Measurements from ENCODE around the gene MAGI3. TPM values are rescaled to one million over a fixed set of nuclear protein-coding genes. Genes with fewer than 3 reads are reported as not detected.

Gene MAGI3
- total RNA-seq, 1 donor from 2014 or later: 7.2 TPM

DNA sequence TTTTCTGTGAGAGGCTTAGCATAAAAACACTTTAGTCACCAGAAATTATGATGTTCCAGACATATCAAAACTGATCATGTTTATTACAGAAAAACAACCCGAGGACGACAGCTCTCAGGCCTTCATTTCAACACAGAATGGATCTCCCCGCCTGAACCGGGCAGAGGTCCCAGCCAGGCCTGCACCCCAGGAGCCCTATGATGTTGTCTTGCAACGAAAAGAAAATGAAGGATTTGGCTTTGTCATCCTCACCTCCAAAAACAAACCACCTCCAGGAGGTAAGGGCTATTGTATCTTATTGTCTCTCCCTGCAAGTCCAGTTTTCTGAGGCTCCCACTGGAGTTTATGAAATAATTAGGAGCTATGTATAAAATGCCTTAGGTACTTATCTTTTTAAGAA is 263.4 kb downstream of the MAGI3 start:
- DNase-seq (ENCODE audit: low spot score): no peak

DNA sequence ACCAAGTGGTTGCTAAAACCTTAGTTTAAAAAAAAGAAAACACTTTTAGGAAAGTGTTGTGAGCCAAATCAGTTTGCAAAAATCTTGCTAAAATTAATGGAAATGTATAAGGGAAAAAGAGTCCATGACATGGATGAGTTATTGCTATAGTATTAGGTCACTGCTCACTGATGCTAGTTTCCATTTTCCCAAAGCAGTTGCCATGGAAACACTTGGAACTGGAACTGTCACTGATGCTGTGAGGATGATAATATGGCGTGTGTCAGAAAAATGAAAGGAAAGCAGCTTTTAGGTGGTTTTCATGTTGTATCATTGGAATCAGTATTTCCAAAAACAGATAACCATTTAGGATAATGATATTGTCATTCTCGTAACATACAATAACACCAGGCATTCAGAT is 264.6 kb downstream of the MAGI3 start:
- DNase-seq (ENCODE audit: low spot score): no peak

DNA sequence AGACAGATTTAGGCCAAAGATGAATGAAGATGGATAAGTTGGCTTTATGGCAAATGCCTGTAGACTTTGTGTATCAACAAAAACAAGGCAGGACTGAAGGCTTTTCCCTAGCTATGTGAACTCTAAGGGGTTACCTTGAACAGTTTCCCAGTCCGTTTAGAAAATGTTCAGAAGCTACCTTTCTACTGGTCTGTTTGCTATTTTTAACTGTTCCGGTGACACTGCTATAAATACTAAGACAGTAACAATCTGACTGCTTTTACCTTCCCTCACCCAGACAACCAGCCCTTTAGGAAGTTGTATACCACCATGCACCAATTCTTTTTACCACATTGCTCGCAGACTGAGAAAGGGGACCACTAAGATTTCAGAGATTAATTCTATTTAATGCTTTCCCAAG is 266.8 kb downstream of the MAGI3 start:
- DNase-seq (ENCODE audit: low spot score): no peak

DNA sequence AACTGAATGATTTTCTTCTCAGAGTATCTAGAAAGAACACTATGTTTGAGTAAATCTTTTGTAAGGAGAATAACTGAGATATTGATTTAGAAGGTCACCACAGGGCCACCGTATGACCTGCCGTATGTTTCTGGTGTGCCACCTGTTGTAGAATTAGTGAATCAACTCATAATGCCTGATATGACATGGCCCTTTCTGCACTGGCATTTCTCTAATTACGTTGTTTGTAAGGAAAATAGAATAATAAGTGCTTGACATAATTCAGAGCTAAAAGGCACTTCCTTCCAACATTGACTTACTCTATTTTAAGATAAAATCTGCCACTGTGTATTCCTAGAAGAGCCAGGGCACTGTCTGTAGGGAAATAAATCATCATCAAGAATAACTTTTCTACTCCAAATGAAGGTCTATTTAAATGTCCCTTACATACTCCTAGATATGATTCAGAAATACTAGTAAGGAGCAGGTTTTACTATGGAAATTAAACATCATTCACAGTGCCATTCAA is 267.3 kb downstream of the MAGI3 start:
- no peak for DNase-seq (ENCODE audit: low spot score)

DNA sequence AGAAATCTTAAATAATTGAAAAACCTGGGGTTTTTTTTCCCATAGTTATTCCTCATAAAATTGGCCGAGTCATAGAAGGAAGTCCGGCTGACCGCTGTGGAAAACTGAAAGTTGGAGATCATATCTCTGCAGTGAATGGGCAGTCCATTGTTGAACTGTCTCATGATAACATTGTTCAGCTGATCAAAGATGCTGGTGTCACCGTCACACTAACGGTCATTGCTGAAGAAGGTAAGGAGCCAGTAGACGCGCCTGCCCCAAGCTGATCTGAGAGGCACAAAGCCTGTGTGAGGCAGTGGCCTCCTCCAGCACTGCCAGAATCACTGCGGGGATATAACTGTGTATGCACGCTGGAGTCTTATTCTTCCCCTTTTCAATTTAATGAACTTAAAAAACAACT is 268.7 kb downstream of the MAGI3 start:
- DNase-seq (ENCODE audit: low spot score): no peak

DNA sequence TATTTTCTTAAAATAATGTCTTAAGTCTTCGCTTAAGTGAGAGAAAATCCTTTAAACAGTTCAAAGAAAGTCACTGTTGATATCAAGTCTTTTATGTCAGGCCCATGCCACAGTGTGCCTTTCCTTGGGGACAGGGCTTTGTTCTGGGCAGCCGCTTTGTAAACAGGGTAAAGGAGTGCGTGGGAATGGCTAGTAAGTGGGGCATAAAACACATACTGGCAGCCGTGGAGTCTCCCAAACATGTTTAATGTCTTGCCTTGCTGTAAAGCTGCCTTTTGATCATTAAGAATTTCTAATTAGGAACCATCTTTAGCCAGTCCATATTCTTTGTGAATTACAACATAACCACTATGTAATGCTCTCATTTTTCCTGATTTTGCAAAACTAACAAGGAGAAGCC is 269.2 kb downstream of the MAGI3 start:
- no peak for DNase-seq (ENCODE audit: low spot score)

DNA sequence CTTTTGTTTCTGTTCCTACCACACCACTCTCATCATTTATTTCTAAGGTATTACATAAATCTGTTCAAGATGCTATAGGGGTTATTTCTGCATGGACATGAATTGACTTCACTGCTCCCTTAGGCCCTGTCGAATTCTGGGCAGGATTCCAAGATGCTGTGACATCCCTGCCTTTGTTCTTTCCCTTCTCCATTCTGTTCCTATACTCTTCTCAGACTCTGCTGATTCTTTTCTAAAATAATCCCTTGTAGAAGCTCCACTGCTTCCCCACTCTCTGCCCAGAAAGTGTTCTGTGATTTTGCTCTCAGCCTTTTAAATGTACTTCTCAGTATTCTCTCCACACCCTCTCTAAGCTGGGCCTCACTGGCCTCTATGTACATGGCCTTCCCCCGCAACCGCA is 269.8 kb downstream of the MAGI3 start:
- no peak for DNase-seq (ENCODE audit: low spot score)

DNA sequence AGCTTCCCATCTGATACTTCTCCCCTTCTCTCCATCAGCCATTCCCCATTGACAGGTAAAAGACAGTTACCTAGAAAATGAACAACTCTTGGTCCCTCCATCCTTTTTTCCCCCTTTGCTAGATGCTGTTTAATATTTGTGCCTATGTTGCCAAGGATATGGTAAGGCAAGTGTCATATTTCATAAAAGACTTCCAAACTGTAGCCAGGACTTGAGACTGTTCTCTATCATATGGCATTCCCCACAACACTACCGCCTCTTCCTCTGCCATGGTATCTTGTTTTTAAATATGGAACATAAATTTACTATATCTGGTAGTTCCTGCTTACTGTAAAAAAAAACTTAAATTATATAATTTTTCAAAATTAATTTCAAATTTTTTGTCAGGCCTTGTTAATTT is 271.8 kb downstream of the MAGI3 start:
- no peak for DNase-seq (ENCODE audit: low spot score)

DNA sequence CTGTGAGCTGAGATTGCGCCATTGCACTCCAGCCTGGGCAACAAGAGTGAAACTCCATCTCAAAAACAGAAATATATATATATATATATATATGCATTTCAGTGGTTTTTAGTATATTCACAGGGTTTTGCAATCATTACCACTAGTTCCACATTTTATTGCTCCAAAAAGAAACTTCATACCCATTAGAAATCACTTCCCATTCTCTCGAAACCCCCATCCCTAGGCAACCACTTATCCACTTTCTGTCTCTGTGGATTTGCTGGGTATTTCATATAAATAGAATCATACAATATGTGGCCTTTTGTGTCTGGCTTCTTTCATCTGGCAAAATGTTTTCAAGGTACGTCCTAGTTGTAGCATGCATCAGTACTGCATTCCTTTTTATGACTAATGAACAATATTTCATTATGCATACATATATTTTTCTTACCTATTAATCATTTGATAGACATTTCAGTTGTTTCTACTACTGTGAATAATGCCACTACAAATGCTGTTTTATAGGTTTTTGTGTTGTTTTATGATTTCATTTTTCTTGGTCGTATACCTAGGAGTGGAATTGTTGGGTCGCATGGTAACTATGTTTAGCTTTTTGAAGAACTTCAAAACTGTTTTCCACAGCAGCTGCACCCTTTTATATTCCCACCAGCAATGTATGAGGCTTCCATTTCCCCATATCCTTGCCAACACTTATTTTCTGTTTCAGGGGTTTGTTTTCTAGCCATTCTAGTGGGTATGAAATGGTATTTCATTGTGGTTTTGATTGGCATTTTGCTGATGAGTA is 273.0 kb downstream of the MAGI3 start:
- no peak for DNase-seq (ENCODE audit: low spot score)

DNA sequence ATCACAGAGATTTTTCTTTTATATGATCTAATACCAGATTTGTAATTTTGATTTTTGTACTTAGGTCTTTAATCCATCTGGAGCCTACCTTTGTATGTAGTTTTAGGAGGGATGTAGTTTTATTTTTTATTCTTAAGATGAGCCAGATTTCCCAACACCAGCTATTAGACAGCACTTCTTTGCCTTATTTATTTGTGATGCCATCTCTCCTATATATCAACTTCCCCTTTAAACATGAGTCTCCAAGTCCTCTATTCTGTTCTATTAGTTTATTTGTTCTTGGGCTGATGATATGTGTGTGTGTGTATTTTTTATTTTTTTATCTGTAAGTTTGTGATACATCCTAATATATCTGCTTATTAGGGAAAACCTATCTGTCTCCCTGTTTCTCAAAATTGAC is 274.8 kb downstream of the MAGI3 start:
- no peak for DNase-seq (ENCODE audit: low spot score)

DNA sequence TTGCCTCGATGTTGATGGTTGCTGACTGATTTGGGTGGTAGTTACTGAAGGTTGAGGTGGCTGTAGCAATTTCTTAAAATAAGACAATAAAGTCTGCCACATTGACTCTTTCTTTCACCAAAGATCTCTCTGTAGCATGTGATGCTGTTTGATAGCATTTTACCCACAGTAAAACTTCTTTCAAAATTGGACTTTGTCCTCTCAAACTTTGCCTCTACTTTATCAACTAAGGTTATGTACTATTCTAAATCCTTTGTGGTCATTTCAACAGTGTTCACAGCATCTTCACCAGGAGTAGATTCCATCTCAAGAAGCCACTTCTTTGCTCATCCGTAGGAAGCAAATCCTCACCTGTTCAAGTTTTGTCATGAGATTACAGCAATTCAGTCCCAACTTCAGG is 275.8 kb downstream of the MAGI3 start:
- no peak for DNase-seq (ENCODE audit: low spot score)

DNA sequence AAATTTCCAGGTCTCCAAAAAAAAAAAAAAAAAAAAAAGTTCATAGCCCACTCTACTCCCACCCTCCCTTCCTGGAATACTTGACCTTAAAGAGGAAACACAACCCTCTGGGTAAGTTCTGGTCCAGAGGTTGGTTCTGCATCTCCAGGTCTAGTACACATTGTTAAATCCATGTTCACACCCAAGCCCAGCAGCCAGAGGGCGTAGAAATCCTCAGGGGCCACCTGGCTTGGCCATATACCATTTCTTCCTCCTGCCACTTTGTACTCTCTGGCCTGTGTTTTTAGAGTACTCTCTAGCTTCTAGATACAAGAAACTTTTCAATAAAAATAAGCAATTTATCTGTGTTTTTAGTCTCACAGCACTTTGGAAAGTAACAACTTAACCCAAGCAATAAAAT is 279.7 kb downstream of the MAGI3 start:
- no peak for DNase-seq (ENCODE audit: low spot score)

DNA sequence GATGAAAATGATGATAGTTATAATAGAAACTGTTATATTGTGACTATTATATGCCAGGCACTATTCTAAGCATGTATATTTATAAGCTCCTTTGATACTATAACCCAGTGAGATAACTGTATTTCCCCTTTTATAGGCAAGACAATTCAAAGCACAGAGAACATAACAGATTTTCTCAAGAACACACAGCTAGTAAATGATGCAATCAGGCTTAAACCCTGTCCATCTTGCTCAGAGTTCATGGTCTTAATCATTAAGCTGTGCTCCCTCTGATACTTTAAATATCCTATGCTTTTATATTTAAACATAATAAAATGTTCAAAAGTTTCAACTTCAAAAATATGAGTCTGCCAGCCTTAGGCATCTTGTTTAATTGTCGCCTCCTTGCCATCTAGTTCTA is 280.3 kb downstream of the MAGI3 start:
- DNase-seq (ENCODE audit: low spot score): no peak

DNA sequence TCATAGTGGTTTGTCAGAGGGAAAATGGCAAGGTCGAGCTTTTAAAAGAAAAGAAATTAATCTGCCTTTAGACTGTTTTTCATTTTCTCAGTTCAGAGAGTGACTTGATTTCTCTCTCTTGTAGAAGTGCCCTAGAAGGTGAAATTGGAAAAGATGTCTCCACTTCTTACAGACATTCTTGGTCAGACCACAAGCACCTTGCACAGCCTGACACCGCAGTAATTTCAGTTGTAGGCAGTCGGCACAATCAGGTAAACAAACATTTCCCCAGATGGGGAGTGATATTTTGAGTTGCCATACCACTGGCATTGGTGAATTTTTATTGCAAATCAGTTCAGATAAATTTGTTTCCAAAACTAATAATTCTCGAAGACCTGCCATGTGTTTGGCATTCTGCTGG is 282.2 kb downstream of the MAGI3 start:
- no peak for DNase-seq (ENCODE audit: low spot score)

DNA sequence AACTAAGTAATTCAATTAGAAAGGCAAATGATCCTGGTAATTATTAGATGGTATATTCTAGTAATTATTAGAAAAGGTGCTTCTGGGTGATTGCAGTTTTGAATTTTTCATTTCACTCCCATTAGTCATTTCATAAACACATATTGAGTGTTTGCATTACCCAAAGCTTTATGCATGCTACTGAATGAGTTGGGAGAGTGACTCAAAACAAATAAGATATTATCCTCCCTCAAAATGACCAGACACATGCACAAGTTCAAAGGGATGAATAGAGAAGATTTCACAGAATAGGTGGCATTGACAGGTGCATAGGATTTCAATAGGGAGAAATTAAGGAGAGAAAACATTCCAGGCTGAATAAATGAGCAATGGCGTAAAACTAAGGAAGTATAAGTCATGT is 284.3 kb downstream of the MAGI3 start:
- no peak for DNase-seq (ENCODE audit: low spot score)

DNA sequence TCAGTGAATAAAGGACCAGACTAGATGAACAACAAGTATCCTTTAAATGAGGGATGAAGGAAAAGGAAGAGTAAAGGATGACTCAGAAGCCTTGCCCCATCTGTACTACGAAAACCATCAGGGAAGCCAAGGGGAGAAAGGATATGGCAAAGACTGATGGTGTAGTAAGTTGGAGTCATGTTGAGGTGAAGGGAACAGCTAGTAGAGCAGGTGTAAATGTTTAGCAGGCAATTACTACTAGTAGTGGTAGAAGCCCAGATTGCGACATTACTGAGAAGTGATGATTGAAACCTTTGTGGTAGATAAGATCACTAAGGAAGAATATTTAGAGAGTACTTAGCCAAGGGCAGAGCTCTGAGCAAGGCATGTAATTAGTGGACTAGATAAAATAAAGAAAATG is 285.0 kb downstream of the MAGI3 start:
- DNase-seq (ENCODE audit: low spot score): no peak

DNA sequence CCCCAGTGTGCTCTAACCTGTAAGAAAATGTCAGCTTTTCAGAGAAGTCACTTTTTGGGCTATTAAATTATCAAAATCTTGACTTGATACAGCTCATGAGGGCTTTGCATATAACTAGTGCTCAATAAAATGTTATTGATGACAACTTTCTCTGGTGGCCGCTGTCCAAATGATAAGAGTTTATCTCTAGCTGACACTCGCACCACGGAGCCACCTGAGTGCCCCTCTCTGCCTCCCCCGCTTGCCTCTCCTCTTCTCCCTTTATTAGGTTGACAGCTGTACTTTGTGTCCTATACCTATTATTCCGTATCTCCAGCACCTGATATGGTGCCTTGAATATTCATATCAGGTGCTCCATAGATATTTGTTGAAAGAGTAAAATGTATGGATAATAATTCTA is 286.2 kb downstream of the MAGI3 start:
- DNase-seq (ENCODE audit: low spot score): no peak

DNA sequence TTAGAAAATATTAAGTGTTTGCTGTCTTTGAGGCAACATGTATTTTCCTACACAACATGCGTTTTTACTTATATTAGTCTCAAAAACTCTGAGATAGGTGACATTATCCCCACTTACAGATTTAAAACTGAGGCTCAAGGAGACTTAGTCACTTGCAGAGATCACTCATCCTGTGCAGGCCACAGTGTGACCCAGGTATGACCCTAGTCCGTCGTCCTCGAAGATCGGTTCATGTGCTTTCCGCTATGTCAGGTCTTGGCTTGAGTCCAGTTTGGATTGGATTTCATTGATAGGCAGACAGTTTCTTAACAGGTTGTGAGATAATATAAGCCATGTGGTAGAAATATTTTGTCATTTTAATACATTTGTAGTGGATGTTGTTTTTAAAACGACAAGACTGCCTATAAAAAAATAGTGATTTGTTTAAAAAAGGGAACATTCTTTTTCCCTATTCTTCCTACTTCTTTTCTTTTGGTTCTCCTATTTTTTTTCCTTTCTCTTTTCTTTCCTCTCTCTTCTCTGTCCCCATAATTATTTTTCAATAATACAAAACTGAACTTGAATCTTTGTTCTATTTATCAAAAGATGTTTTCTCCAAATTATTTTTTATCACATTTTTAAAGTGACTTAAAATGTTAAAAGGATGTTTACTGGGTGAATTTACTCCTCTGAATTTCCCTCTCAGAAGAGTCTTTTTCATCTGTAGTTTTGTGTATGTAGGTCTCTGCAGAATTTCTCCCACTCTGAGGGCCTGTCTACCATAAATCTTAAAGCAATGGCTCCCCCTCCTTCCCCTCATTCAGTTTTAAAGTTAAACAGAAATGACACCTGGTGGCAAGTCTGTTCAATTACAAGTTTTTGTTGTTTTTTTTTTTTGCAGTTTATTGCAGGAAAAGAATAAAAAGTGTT is 287.2 kb downstream of the MAGI3 start:
- no peak for DNase-seq (ENCODE audit: low spot score)

DNA sequence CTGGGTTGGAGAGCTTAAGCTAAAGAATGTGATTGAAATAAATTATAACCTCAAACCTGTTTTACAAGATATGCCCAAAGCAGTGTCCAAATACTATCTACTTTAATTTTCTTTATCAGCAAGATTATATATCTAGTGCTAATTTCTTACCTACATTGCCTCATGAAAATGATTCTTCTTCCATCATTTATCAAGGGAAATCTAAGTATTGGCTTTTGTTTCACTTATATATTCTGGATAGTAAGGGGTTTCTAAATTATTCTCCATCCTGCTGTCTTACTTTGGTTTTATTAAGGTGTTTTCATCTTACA is 287.8 kb downstream of the MAGI3 start:
- DNase-seq (ENCODE audit: low spot score): no peak

DNA sequence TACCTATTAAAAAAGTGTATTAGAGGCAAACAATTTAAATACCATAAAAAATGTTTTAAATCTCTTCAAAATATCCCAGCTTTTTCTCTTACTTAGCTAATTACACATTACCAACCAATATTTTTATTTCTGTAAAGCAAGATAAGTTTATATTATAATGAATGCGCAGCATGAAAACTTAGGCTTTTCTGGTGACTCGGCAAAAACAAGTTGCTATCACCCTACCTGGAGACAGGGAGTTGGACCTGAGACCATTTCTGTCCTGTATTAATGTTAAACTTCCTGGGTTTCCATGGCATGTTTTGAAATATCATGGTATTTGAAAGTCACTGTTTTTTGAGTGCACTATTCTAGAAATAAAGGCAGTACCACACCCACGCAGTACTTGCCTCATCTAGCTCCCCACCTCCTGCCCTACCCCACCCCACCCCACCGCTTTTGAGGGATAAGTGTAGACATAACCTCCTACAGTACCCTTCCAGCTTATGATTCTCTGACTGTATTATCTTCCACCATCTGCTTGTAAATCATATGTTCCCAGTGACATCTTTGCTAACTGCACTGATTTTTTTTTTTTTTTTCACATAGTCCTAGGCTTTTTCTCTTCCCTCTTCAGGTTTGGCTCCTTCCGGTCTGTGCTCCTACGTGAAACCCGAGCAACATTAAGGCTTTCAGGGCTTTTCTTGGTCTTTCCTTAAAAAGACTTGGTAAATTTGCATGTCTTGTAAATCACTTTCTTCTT is 291.5 kb downstream of the MAGI3 start:
- DNase-seq (ENCODE audit: low spot score): no peak

DNA sequence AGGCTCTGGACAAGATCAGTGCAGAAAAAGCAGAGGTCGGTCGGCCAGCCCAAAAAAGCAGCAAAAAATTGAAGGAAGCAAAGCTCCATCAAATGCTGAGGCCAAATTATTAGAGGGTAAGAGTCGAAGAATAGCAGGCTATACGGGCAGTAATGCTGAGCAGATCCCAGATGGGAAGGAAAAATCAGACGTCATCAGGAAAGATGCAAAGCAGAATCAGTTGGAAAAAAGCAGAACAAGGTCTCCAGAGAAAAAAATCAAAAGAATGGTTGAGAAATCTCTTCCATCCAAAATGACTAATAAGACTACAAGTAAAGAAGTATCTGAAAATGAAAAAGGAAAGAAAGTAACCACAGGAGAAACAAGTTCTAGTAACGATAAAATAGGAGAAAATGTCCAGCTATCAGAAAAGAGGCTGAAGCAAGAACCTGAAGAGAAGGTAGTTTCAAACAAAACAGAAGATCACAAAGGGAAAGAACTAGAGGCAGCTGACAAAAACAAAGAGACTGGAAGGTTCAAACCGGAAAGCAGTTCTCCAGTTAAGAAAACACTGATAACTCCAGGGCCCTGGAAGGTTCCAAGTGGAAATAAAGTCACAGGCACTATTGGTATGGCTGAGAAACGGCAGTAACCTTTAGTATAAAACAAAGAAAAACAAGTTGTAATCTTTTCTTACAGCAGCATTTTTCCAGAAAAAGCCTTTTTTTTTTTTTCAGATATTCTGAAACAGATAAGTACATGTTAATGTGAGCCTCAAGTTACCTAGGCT is 293.3 kb downstream of the MAGI3 start:
- DNase-seq (ENCODE audit: low spot score): no peak
